Measurements from ENCODE around the gene CDC42EP4.
A peak's percentile ranks its signal among the peaks of the same experiment; 100 is the strongest.
"Not testable (repeated sequence)": the region's sequence is repeated elsewhere in the genome, so short reads cannot be mapped to it uniquely, and the experiment has no call there.

Gene CDC42EP4

DNA sequence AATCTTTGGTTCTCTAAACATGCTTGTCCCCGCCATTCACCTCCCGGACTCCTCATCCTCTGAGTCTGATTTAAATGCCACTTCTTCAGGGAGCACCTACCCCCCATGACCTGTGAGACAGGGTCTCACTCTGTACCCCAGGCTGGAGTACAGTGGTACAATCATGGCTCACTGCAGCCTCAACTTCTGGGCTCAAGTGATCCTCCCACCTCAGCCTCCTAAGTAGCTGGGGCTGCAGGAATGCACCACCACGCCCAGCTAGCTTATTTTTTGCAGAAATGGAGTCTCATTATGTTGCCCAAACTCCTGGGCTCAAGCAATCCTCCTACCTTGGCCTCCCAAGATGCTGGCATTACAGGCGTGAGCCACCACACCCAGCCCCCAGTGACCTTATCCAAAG is 37.3 kb downstream of the CDC42EP4 start:
- no peak for DNase-seq

DNA sequence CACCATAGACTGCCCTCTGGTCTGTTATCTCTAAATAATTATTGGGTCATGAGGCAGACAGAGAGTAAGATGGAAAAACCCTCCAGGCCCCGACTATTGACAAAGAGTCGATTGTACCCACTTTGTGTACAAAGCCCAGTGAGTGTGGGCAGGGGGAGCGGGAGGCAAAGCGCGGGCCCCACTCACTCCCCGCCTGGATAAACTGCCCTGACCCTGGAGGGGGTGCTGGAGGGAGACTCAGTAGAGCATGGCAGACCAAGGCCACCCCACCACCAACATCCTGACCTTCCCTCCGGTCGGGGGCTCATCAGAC is 38.9 kb downstream of the CDC42EP4 start:
- no peak for DNase-seq

DNA sequence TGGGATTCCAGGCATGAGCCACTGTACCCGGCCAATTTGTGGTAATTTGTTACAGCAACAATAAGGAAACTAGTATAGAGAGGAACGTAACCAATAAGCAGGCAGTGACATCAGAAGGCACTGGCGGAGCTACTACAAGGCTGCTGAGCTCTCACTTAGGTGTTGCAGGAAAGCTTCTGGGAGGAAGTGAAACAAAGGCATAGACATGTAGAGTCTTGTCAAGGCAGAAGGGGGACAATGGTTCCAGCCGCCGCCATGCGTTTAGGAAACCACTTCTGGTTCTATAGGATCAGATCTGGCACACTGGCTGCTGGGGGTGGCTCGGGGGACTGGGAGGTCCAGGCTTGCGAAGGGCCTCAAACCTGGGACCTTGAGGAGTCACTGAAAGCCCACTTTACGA is 40.7 kb downstream of the CDC42EP4 start:
- no peak for DNase-seq

DNA sequence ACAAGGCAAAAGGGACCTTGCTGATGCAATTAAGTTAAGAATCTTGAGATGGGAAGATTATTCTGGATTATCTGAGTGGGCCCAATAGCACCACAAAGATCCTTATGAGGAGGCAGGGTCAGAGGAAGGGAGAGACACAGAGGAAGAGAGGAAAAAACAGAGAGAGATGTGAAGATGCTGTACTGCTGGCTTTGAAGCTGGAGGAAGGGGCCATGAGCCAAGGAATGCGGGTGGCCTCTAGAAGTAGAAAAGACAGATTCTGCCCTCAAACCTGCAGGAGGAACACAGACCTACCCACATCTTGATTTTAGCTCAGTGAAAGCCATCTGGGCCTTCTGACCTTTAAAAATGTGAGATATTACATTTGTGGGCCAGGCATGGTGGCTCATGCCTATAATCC is 42.0 kb downstream of the CDC42EP4 start:
- DNase-seq = no peak

DNA sequence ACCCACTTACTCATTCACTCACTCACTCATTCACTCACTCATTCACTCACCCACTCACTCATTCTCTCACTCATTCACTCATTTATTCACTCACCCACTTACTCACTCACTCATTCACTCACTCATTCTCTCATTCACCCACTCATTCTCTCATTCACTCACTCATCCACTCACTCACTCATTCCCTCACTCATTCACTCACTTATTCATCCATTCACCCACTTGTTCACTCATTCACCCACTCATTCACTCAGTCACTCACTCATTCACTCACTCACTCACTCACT is 42.5 kb downstream of the CDC42EP4 start:
- no peak for DNase-seq

DNA sequence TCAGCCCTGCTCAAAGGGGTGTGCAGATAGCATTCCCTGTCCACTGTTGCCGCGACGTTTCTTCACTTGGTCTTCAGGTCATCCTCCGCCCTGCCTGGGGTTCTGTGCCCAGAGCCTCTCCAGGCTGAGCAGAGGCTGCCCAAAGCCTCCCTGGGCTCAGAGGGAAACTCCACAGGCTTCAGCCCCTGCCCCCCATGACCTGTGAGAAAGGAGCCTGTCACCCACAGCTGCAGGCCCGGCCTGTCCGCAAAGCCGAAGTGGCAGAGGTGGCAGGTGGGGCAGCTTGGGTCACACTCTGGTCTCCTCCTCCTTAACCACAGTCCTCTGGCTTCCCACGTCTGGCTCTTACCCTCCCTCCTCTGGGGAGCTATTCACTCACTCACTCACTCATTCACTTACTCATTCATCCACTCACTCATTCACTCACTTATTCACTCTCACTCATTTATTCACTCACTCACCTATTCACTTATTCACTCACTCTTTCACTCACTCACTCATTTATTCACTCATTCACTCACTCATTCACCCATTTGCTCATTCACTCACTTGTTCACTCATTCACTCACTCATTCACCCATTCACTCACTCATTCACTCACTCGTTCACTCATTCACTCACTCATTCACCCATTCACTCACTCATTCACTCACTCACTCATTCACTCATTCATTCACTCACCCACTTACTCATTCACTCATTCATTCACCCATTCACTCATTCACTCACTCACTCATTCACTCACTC is 43.0 kb downstream of the CDC42EP4 start:
- no peak for DNase-seq

DNA sequence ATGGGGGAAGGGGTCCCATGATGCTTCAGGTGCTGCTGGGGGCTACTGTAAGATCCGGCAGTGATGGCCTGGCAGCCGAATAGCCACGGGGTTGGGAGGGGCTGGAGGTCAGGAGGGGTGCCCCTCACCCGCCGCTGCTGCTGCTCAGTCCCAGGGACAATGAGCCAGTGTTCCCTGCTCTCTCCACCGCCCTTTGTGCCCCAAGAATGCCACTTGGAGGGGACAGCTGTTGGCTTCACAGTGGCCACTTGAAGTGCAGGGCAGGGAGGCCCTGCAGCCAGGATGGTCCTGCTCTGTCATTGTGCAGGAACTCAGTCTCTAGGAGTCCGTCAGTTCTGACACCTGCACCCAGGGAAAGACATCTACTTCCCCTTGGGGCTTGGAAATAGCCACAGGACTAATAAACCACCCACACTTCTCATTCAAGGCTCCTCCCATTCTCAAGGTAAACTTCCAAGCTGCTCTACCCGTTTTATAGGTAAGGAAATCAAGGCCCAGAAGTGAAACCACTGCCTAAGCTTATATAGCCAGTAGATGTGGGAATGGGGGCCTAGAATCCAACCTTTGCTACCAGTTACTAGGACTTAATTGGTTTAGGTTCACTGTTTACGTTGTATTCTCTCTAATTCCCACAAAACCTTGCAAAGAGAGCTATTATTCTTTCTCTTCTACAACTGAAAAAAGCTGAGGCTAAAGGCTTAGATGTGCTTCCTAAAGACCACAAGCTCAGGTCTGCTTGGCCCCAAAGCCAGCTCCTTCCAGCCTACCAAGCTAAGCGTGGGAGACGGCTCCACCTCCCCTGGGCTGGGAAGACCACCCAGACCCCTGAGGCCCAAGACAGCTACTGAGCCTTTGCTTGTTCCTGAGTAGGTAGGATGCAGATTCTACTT is 43.9 kb downstream of the CDC42EP4 start:
- peak; percentile 51 for DNase-seq

DNA sequence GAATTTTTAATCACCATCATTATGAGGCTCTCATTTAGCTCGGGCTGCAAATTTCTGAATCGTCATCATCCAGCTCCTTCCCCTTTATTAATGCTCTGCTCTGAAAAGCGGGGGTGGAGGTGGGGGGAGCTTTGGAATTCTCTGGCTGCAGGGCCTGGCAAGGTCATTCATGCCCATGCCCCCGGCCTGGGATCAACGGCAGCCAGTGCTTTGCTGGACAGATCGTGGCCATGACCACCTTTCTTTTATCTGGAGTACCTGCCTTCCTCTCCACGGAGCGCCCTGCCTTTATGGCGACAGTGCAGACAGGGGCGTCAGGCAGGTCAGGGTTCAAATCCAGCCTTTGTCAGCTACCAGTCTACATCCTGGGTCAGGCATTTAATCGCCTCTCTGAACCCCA is 45.0 kb downstream of the CDC42EP4 start:
- no peak for DNase-seq

DNA sequence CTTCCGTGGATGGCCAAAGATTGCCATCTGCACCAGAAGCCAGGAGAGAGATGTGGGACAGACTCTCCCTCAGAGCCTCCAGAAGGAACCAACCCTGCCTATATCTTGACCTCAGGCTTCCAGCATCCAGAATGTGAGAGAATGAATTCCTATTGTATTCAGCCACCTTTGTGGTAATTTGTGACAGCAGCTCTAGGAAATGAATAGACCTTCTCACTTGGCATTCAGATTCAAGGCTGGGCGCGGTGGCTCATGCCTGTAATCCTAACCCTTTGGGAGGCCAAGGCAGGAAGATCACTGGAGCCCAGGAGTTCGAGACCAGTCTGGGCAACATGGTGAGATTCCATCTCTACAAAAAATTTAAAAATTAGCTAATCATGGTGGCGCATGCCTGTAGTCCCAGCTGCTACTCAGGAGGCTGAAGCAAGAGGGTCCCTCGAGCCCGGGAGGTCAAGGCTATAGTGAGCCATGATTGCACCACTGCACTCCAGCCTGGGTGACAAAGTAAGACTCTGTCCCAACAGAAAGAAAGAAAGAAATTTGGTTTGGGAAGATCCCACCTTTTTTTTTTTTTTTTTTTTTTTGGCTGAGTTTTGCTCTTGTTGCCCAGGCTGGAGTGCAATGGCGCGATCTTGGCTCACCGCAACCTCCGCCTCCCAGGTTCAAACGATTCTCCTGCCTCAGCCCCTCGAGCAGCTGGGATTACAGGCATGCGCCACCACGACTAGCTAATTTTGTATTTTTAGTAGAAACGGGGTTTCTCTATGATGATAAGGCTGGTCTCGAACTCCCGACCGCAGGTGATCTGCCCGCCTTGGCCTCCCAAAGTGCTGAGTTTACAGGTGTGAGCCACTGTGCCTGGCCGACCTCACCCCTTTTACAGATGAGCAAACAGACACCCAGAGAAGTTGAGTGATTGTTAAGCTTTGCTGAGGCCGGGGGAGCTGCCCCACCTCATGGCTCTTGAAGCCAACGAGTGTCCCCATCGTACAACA is 45.9 kb downstream of the CDC42EP4 start:
- DNase-seq = no peak

DNA sequence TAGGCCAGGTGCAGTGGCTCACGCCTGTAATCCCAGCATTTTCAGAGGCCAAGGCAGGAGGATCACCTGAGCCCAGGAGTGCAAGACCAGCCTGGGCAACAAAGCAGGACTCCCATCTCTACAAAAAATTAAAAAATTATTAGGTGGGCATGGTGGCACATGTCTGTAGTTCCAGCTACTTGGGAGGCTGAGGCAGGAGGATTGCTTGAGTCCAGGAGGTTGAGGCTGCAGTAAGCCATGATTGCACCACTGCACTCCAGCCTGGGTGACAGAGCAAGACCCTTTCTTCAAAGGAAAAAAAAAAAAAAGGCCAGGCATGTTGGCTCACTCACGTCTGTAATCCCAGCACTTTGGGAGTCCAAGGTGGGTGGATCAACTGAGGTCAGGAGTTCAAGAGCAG is 47.4 kb downstream of the CDC42EP4 start:
- not testable (repeated sequence) for DNase-seq

DNA sequence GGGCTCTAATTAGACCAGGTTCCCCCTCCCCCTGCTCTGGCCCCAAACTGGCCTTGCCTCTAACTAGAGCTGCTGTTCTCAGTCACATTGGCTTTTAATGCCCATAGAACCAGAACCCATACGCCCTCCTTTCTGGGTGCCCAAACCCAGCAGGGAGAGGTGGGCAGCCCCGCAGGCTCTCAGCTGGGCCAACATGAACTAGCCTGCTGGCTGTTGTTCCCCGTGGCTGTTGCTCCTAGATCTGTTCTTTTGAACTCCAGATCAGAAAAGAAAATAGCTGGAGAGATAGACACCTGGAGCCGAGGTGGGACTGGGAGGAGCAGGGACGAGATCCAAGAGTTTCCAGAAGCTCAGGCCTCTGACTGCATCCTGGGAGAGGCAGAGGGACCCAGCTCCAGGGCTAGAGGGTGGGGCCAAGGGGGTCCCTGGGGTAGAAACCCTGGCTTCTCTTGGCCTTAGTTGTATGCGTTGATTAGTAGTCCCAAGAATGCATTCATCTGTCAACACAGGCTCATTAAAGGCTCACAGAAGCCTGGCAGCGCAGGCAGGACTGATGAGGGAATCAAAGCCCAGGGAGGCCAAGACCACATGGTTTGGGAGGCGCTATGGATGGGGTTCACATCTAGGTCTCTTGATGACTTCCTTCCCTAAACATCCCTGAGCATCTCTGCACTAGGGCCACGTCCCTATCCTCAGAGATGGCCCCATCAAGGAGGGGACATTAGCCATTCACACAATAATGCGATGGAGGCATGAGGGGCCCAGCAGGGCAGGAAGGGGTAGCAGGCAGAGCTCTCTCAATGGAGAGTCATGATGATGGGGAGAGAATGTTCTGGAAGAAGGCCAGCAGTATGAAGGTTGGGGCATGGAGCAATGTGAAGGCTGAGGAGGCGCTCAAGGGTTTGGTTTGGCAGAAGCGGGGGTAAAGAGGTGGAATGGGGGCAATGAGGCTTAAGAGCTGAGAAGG is 48.8 kb downstream of the CDC42EP4 start:
- peak; percentile 87 for DNase-seq

DNA sequence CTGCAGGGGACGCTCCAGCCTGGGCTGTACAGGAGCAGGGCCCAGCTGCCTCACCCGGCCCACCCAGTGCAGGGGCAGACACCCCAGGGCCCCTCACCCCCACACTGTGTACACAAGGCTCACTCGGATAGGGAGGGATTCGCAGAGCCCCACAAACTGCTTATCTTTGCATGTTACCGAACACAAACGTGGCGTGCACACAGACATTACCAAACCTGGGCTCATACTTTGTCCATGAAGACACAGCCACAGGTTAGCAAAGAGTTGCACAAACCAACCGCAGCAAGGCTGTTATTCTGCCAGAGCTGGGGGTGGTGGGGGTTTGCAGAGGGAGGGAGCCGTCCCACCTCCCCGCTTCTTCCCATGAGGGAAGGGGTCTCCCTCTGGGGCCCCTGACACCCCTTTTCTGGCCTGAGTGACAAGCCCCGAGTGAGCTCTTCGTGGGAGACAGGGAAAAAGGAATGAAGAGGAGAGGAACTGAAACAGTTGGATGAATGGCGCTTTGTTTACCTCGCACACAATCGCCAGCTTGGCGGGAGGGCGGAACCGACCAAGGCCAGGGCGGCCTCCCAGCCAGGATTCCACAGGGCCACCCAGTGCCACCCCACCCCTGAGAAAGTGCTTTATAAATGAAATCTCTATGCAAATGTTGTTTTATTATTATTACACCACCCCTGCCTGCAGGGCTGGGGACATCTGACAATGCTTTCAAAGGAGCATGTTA is 49.7 kb downstream of the CDC42EP4 start:
- DNase-seq = peak; percentile 88

DNA sequence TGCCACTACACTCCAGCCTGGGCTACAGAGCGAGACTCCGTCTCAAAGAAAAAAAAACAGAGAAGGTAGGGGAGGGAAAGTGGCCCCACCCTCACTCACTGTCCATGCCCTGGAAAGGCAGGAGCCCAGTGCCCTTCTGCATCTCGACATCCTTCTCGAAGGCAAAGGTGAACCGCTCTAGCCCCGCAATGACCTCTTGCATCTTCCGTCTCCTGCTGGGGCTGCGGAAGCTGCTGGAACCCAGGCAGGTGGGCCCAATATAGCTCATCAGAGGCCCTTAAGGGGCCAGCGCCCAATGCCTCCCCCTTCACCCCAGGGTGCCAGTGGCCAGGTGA is 50.2 kb downstream of the CDC42EP4 start, which contains the start of gene CPSF4L:
Gene CPSF4L, minus strand, starts transcription at position 264 of the 335 bp plus-strand sequence. Its CDS starts 62 bp downstream, at position 202.
- DNase-seq = no peak

DNA sequence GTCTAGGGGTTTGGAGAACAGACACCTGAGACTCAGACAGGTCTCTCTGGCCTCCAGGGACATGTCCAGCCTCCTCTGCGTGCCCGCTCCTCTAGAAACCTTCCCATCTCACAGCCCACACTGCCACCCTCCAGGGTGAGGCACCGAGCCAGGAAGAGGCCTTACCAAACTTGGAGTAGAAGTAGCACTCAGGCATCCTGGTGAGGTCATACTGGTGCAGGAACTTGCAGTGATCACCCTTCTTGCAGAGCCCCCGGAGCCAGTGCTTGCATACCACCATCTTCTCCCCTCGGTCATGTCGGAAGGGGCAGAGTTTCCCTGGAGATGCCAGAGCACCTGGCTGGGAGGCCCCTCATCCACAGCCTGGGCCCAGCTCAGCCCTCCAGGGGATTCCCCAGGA is 54.3 kb downstream of the CDC42EP4 start:
- no peak for DNase-seq

DNA sequence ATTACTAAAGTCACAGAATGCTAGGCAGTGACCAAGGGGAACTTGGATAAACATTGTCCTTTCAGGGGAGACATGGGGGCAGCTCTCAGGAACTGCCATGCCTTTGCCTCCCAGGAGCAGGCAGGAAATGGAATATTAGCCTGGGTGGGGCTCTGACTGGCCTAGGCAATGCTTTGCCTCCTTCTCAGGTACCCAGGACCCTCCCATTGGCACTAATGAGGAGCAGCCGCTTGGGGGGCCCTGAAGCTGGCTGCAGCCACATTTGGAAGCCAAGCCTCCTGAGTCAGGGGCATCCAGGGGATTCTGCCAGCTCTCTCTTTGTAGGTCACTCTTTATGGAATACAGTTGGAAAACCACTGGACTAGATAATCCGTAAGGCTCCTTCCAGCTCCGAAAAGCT is 55.6 kb downstream of the CDC42EP4 start:
- DNase-seq = no peak

DNA sequence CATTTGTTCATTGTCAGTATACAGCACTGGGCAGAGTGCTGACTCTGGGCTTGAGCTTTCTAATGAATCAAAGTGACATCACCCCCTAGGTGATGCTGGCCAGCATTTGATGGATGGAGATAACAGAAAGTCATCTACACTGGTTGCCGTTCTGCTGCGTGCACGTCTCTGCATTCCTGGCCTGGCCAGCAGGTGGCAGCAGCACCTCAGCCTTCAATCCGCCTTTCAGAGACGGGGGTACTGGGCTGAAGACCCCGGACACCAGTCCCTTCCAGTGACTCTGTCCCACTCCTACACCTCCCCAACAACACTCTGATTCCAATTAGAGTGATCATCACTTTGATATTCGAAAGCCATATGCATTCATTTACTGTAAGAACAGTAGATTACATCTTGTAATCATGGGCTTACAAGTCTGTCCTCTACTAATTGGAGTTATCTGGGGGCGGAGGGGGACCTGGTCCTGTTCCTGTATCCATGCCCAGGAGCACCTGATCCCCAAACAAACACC is 56.1 kb downstream of the CDC42EP4 start:
- peak; percentile 89 for DNase-seq

DNA sequence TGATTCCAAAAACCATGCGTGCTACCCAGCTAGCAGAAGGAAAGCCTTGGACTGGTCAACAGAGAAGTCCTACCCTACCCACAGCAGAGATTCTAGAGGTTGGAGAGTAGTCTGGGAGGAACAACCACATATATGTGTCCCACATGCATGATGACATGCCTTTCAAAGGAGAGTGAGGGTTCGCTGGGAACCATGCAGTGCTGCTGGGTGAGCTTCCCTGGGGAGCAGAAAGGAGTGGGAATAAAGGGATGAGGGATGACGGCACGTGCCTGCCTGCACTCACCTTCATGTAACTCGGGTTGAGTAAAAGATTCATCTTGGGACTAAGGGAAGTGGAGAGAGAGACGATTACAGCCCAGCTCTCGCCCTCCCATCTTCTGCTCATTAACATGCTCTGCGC is 59.9 kb downstream of the CDC42EP4 start:
- DNase-seq = no peak

DNA sequence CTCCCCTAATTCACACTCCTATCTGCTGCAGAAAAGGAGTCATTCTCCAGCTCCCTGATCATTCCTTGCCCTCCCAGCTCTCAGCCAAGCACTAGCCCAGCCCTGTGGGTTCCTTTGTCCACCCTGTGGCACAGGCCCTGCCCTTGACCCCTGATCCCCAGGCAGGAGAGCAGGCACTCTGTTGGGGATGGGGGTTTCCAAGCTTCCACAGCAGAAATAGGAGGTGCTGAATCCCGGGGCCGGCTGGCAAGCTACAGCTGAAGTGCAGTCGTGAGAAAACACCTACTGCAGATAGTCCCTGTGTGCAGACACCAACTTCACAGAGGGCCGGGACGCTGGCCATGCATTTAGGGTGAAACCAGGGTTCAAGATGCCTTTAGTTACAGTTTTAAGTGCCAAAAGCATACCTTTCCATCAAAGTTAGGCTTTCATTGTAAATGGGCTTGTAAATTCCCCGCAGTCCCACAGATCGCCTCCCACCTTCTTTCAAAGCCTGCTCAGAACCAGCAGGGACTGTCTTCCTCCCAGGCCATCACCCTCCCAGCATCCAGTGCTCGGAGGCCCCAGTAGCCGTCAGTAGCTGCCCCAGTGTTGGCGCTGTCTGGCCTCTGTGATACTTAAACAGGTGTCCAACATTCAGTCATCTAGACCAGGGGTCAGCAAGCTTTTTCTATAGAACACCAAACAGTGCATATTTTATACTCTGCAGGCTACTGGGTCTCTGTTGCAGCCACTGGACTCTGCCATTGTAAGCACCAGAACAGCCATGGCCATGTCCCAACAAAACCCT is 60.8 kb downstream of the CDC42EP4 start:
- no peak for DNase-seq

DNA sequence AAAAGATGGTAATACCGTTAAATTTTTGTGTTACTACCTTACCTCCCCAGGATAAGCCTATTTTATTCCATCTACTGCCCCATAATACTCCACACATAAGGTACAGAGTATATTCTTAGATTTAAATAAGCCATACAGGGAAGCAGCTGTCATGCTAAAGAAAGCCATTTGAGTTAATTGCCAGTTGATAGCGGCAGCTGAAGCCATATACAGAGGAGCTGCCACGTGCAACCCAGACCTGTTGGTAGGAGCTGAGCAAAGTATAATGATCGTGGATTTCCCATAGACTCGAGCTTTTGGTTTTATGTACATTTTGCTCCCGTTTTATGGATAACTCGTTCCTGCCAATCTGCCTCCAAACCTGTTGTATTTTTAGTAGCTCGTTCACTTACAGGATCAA is 62.1 kb downstream of the CDC42EP4 start:
- no peak for DNase-seq

DNA sequence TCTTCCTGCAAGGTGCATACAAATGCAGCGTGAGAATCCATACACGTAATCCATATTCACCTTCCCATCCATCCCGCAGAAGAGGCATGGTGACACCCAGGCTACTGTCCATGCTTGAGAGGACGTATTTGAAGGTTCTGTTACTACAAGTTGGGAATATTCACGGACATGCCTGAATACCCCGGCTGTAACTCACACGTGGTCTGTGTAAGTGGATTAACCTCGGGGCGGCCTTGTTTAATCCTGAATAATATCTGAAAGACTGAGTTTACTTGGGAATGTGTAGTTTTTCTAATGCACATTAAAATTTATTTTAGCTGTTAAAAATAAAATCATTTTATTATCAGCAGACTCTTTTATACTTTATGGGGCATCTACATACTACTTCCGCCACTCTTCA is 63.3 kb downstream of the CDC42EP4 start:
- no peak for DNase-seq

All from eye (tissue), 1 donor.